ENCODE results near the gene LAMB1. TPM values are rescaled to one million over a fixed set of nuclear protein-coding genes. Genes with fewer than 3 reads are reported as not detected.
"Not testable (repeated sequence)": the region's sequence is repeated elsewhere in the genome, so short reads cannot be mapped to it uniquely, and the experiment has no call there.

The LAMB1 gene
- total RNA-seq (2014; rRNA removed; shearing (Covaris generic)), result 61.0 and 77.2 TPM in 2 replicates

GRCh38 chr7:108002726-108003598 is at the start of gene LAMB1:
Gene LAMB1, minus strand, starts transcription at chr7:108003161. Its CDS starts 276 bp downstream, at chr7:108002885.
- Histone ChIP-seq H3K27me3 (ENCODE audit: control insufficient read depth, insufficient read depth, low read length) (peaks cover 55% of the 10 kb centered on the region), H3K36me3 (replicated peaks; ENCODE audit: control insufficient read depth, insufficient read depth, low read length) (no peaks in the 10 kb centered on the region), H3K4me3 (ENCODE audit: insufficient read depth, low read depth, low read length) (peak within 1 kb of the TSS; percentile 66)
- DNase-seq, result peak; percentile 94

GRCh38 chr7:108051454-108051853 is 48.5 kb upstream of the LAMB1 start:
- no peak for DNase-seq
- no peaks in the 10 kb centered on the region for H3K36me3 ChIP-seq (replicated peaks; ENCODE audit: control insufficient read depth, insufficient read depth, low read length)

GRCh38 chr7:108049962-108050361 is 47.0 kb upstream of the LAMB1 start:
- no peaks in the 10 kb centered on the region for H3K27me3 ChIP-seq (ENCODE audit: control insufficient read depth, insufficient read depth, low read length)
- H3K4me3 ChIP-seq (ENCODE audit: insufficient read depth, low read depth, low read length), result no peak overlapping the region
- no peak for DNase-seq
- H3K36me3 ChIP-seq (replicated peaks; ENCODE audit: control insufficient read depth, insufficient read depth, low read length), result no peaks in the 10 kb centered on the region

More at GRCh38 chr7:108051454-108051853, 48.5 kb upstream of the LAMB1 start:
- Histone ChIP-seq H3K4me3 (ENCODE audit: insufficient read depth, low read depth, low read length) (no peak overlapping the region), H3K27me3 (ENCODE audit: control insufficient read depth, insufficient read depth, low read length) (no peaks in the 10 kb centered on the region)

GRCh38 chr7:108048422-108048821 is 45.5 kb upstream of the LAMB1 start:
- H3K4me3 ChIP-seq (ENCODE audit: insufficient read depth, low read depth, low read length), result no peak overlapping the region
- H3K36me3 ChIP-seq (replicated peaks; ENCODE audit: control insufficient read depth, insufficient read depth, low read length), result no peaks in the 10 kb centered on the region
- DNase-seq, result no peak
- H3K27me3 ChIP-seq (ENCODE audit: control insufficient read depth, insufficient read depth, low read length), result no peaks in the 10 kb centered on the region

- no peak for DNase-seq
- Histone ChIP-seq H3K4me3 (ENCODE audit: insufficient read depth, low read depth, low read length) (no peak overlapping the region), H3K27me3 (ENCODE audit: control insufficient read depth, insufficient read depth, low read length) (no peaks in the 10 kb centered on the region), H3K36me3 (replicated peaks; ENCODE audit: control insufficient read depth, insufficient read depth, low read length) (no peaks in the 10 kb centered on the region)
These were observed 44.1 kb upstream of the LAMB1 start for GRCh38 chr7:108046952-108047506.

GRCh38 chr7:108045669-108046068 is 42.7 kb upstream of the LAMB1 start:
- Histone ChIP-seq H3K27me3 (ENCODE audit: control insufficient read depth, insufficient read depth, low read length) (no peaks in the 10 kb centered on the region), H3K4me3 (ENCODE audit: insufficient read depth, low read depth, low read length) (no peak overlapping the region), H3K36me3 (replicated peaks; ENCODE audit: control insufficient read depth, insufficient read depth, low read length) (no peaks in the 10 kb centered on the region)
- DNase-seq, result no peak

GRCh38 chr7:108045154-108045553 is 42.2 kb upstream of the LAMB1 start:
- H3K4me3 ChIP-seq (ENCODE audit: insufficient read depth, low read depth, low read length), result no peak overlapping the region
- H3K27me3 ChIP-seq (ENCODE audit: control insufficient read depth, insufficient read depth, low read length), result no peaks in the 10 kb centered on the region
- no peaks in the 10 kb centered on the region for H3K36me3 ChIP-seq (replicated peaks; ENCODE audit: control insufficient read depth, insufficient read depth, low read length)
- no peak for DNase-seq

- no peak for DNase-seq
- Histone ChIP-seq H3K36me3 (replicated peaks; ENCODE audit: control insufficient read depth, insufficient read depth, low read length) (no peaks in the 10 kb centered on the region), H3K27me3 (ENCODE audit: control insufficient read depth, insufficient read depth, low read length) (no peaks in the 10 kb centered on the region), H3K4me3 (ENCODE audit: insufficient read depth, low read depth, low read length) (no peak overlapping the region)
These were observed 41.4 kb upstream of the LAMB1 start for GRCh38 chr7:108044345-108044744.

GRCh38 chr7:108038986-108039385 is 36.0 kb upstream of the LAMB1 start:
- Histone ChIP-seq H3K4me3 (ENCODE audit: insufficient read depth, low read depth, low read length) (no peak overlapping the region), H3K36me3 (replicated peaks; ENCODE audit: control insufficient read depth, insufficient read depth, low read length) (no peaks in the 10 kb centered on the region), H3K27me3 (ENCODE audit: control insufficient read depth, insufficient read depth, low read length) (no peaks in the 10 kb centered on the region)
- no peak for DNase-seq

GRCh38 chr7:108037741-108038140 is 34.8 kb upstream of the LAMB1 start:
- Histone ChIP-seq H3K27me3 (ENCODE audit: control insufficient read depth, insufficient read depth, low read length) (no peaks in the 10 kb centered on the region), H3K4me3 (ENCODE audit: insufficient read depth, low read depth, low read length) (no peak overlapping the region), H3K36me3 (replicated peaks; ENCODE audit: control insufficient read depth, insufficient read depth, low read length) (no peaks in the 10 kb centered on the region)
- no peak for DNase-seq

- no peaks in the 10 kb centered on the region for H3K27me3 ChIP-seq (ENCODE audit: control insufficient read depth, insufficient read depth, low read length)
- no peak overlapping the region for H3K4me3 ChIP-seq (ENCODE audit: insufficient read depth, low read depth, low read length)
- no peak for DNase-seq
- H3K36me3 ChIP-seq (replicated peaks; ENCODE audit: control insufficient read depth, insufficient read depth, low read length), result no peaks in the 10 kb centered on the region
These were observed 34.2 kb upstream of the LAMB1 start for GRCh38 chr7:108037140-108037539.

GRCh38 chr7:108034586-108034985 is 31.6 kb upstream of the LAMB1 start:
- no peaks in the 10 kb centered on the region for H3K36me3 ChIP-seq (replicated peaks; ENCODE audit: control insufficient read depth, insufficient read depth, low read length)
- H3K4me3 ChIP-seq (ENCODE audit: insufficient read depth, low read depth, low read length), result no peak overlapping the region
- peak; percentile 21 for DNase-seq
- H3K27me3 ChIP-seq (ENCODE audit: control insufficient read depth, insufficient read depth, low read length), result no peaks in the 10 kb centered on the region

- no peaks in the 10 kb centered on the region for H3K36me3 ChIP-seq (replicated peaks; ENCODE audit: control insufficient read depth, insufficient read depth, low read length)
- DNase-seq, result no peak
- H3K27me3 ChIP-seq (ENCODE audit: control insufficient read depth, insufficient read depth, low read length), result no peaks in the 10 kb centered on the region
- no peak overlapping the region for H3K4me3 ChIP-seq (ENCODE audit: insufficient read depth, low read depth, low read length)
These were observed 31.0 kb upstream of the LAMB1 start for GRCh38 chr7:108033776-108034497.

- not testable (repeated sequence) for H3K36me3 ChIP-seq (replicated peaks; ENCODE audit: control insufficient read depth, insufficient read depth, low read length); H3K27me3 ChIP-seq (ENCODE audit: control insufficient read depth, insufficient read depth, low read length); DNase-seq; H3K4me3 ChIP-seq (ENCODE audit: insufficient read depth, low read depth, low read length)
These were observed 30.3 kb upstream of the LAMB1 start for GRCh38 chr7:108033309-108033708.

- H3K27me3 ChIP-seq (ENCODE audit: control insufficient read depth, insufficient read depth, low read length), result no peaks in the 10 kb centered on the region
- H3K4me3 ChIP-seq (ENCODE audit: insufficient read depth, low read depth, low read length), result no peak overlapping the region
- no peaks in the 10 kb centered on the region for H3K36me3 ChIP-seq (replicated peaks; ENCODE audit: control insufficient read depth, insufficient read depth, low read length)
- no peak for DNase-seq
These were observed 27.6 kb upstream of the LAMB1 start for GRCh38 chr7:108030516-108030915.
